ENCODE results near the gene ZNF300. TPM values are rescaled to one million over a fixed set of nuclear protein-coding genes. Genes with fewer than 3 reads are reported as not detected.

ZNF300 gene
- total RNA-seq, 8 experiments from 2014 or later = 0.05 to 18.3 (median 1.4) TPM

Other genes starting within 250 kb of the ZNF300 start
- gene MYOZ3, start 243.7 kb downstream of the ZNF300 start, total RNA-seq = 1 to 10 TPM in 7 of 8 experiments, under 1 TPM in 1; 0.87 to 4.7 (median 1.9) TPM
- gene RBM22, start 203.9 kb downstream of the ZNF300 start, total RNA-seq = 10 to 100 TPM; 26.4 to 52.5 (median 42.5) TPM
- gene DCTN4, start 146.0 kb downstream of the ZNF300 start, total RNA-seq = 10 to 100 TPM; 59.6 to 90.8 (median 77.3) TPM
- gene SMIM3, start 126.2 kb downstream of the ZNF300 start, total RNA-seq = 10 to 100 TPM in 1 of 8 experiments, 1 to 10 TPM in 6, under 1 TPM in 1; 0.97 to 14.5 (median 1.8) TPM
- gene IRGM, start 58.5 kb downstream of the ZNF300 start, total RNA-seq = under 1 TPM in 3 of 8 experiments, not detected in 5; 0.05 to 0.52 (median 0.46) TPM
- gene GPX3, start 115.6 kb upstream of the ZNF300 start, total RNA-seq = 10 to 100 TPM in 1 of 8 experiments, 1 to 10 TPM in 7; 3.1 to 11.2 (median 4.8) TPM
- 10 to 100 TPM; 13.7 to 55.6 (median 26.9) TPM for gene TNIP1, start 176.1 kb upstream of the ZNF300 start, total RNA-seq

All from motor neuron (in vitro differentiated cells).